Memory B cell (primary cell): ENCODE results near the gene HPD.
A peak's percentile ranks its signal among the peaks of the same experiment; 100 is the strongest.

Source experiments
- ATAC-seq: fragments of 150-1000 bp; cut with Tn5 transposase; 2 replicates; pipeline ENCODE4 v1.10.0; 2021; ENCODE audit warnings: low read depth, mild to moderate bottlenecking, moderate library complexity
- DNase-seq, 2 donors: peaks; one replicate each; pipeline ENCODE4 v3.0.0; 2022; ENCODE audit warnings: low spot score in 2 of 2
- H3K27ac Mint-ChIP-seq: one replicate; pipeline ENCODE4 v1.8.0; 2022; ENCODE audit warnings: mild to moderate bottlenecking, moderate library complexity, mixed read lengths
- H3K27me3 Mint-ChIP-seq: one replicate; pipeline ENCODE4 v1.8.0; 2022; ENCODE audit warnings: mixed read lengths
- H3K36me3 Mint-ChIP-seq: one replicate; pipeline ENCODE4 v1.8.0; 2022; ENCODE audit warnings: mild to moderate bottlenecking, mixed read lengths
- H3K4me1 Mint-ChIP-seq: one replicate; pipeline ENCODE4 v1.8.0; 2022; ENCODE audit warnings: mixed read lengths
- H3K4me3 Mint-ChIP-seq: one replicate; pipeline ENCODE4 v1.8.0; 2022; ENCODE audit warnings: mild to moderate bottlenecking, moderate library complexity, mixed read lengths
- H3K9me3 Mint-ChIP-seq: one replicate; pipeline ENCODE4 v1.8.0; 2022; ENCODE audit warnings: mixed read lengths

The HPD gene

GRCh38 chr12:121828826-121829225, 29.8 kb downstream of the HPD start:
- Mint-ChIP-seq H3K27ac (no peak overlapping the region), H3K9me3 (no peaks in the 10 kb centered on the region), H3K36me3 (peaks cover 37% of the 10 kb centered on the region), H3K4me3 (no peak overlapping the region), H3K4me1 (peaks cover 5% of the 10 kb centered on the region), H3K27me3 (no peaks in the 10 kb centered on the region)
- ATAC-seq (no peak), DNase-seq (no peak)

- H3K4me3 Mint-ChIP-seq = no peak overlapping the region
These were observed 30.4 kb downstream of the HPD start for GRCh38 chr12:121828306-121828705.

GRCh38 chr12:121827351-121828099, 31.1 kb downstream of the HPD start:
- peaks cover 5% of the 10 kb centered on the region for H3K4me1 Mint-ChIP-seq
- H3K27me3 Mint-ChIP-seq = no peaks in the 10 kb centered on the region
- no peaks in the 10 kb centered on the region for H3K9me3 Mint-ChIP-seq
- H3K4me3 Mint-ChIP-seq = no peak overlapping the region
- ATAC-seq (no peak), DNase-seq (no peak)
- H3K36me3 Mint-ChIP-seq = peaks cover 40% of the 10 kb centered on the region
- no peak overlapping the region for H3K27ac Mint-ChIP-seq

More at GRCh38 chr12:121828306-121828705, 30.4 kb downstream of the HPD start:
- H3K4me1 Mint-ChIP-seq = peaks cover 5% of the 10 kb centered on the region
- ATAC-seq (no peak), DNase-seq (no peak)
- H3K27ac Mint-ChIP-seq = no peak overlapping the region
- no peaks in the 10 kb centered on the region for H3K9me3 Mint-ChIP-seq
- H3K27me3 Mint-ChIP-seq = no peaks in the 10 kb centered on the region
- H3K36me3 Mint-ChIP-seq = peaks cover 41% of the 10 kb centered on the region

GRCh38 chr12:121826318-121827150, 32.1 kb downstream of the HPD start:
- peaks cover 34% of the 10 kb centered on the region for H3K36me3 Mint-ChIP-seq
- H3K27me3 Mint-ChIP-seq = no peaks in the 10 kb centered on the region
- peak overlapping the region; percentile 25 for H3K27ac Mint-ChIP-seq
- H3K4me1 Mint-ChIP-seq = peaks cover 5% of the 10 kb centered on the region
- ATAC-seq (no peak), DNase-seq (no peak)
- no peak overlapping the region for H3K4me3 Mint-ChIP-seq
- no peaks in the 10 kb centered on the region for H3K9me3 Mint-ChIP-seq

- no peak overlapping the region for H3K4me3 Mint-ChIP-seq
- H3K27ac Mint-ChIP-seq = peak overlapping the region; percentile 50
- ATAC-seq (no peak), DNase-seq (no peak)
- H3K27me3 Mint-ChIP-seq = no peaks in the 10 kb centered on the region
- H3K9me3 Mint-ChIP-seq = no peaks in the 10 kb centered on the region
- H3K36me3 Mint-ChIP-seq = peaks cover 27% of the 10 kb centered on the region
- H3K4me1 Mint-ChIP-seq = peaks cover 5% of the 10 kb centered on the region
These were observed 33.6 kb downstream of the HPD start for GRCh38 chr12:121825041-121825523.

- ATAC-seq (no peak), DNase-seq (no peak)
- H3K4me3 Mint-ChIP-seq = no peak overlapping the region
- peaks cover 4% of the 10 kb centered on the region for H3K4me1 Mint-ChIP-seq
- no peak overlapping the region for H3K27ac Mint-ChIP-seq
- peaks cover 27% of the 10 kb centered on the region for H3K36me3 Mint-ChIP-seq
- H3K9me3 Mint-ChIP-seq = no peaks in the 10 kb centered on the region
- H3K27me3 Mint-ChIP-seq = no peaks in the 10 kb centered on the region
These were observed 34.9 kb downstream of the HPD start for GRCh38 chr12:121823727-121824115.

GRCh38 chr12:121823101-121823726, 35.4 kb downstream of the HPD start:
- Mint-ChIP-seq H3K27ac (no peak overlapping the region), H3K4me1 (no peaks in the 10 kb centered on the region), H3K36me3 (peaks cover 23% of the 10 kb centered on the region), H3K27me3 (no peaks in the 10 kb centered on the region), H3K4me3 (no peak overlapping the region), H3K9me3 (no peaks in the 10 kb centered on the region)
- no peak for ATAC-seq
- no peak for DNase-seq

GRCh38 chr12:121822393-121823100, 36.1 kb downstream of the HPD start:
- no peaks in the 10 kb centered on the region for H3K4me1 Mint-ChIP-seq
- peaks cover 25% of the 10 kb centered on the region for H3K36me3 Mint-ChIP-seq
- H3K4me3 Mint-ChIP-seq = no peak overlapping the region
- H3K27me3 Mint-ChIP-seq = no peaks in the 10 kb centered on the region
- ATAC-seq = no peak
- DNase-seq = no peak
- no peak overlapping the region for H3K27ac Mint-ChIP-seq
- H3K9me3 Mint-ChIP-seq = no peaks in the 10 kb centered on the region

- Mint-ChIP-seq H3K36me3 (peaks cover 24% of the 10 kb centered on the region), H3K27me3 (no peaks in the 10 kb centered on the region), H3K4me3 (no peak overlapping the region), H3K9me3 (no peaks in the 10 kb centered on the region), H3K4me1 (peaks cover 5% of the 10 kb centered on the region), H3K27ac (no peak overlapping the region)
- DNase-seq (no peak), ATAC-seq (no peak)
These were observed 38.6 kb downstream of the HPD start for GRCh38 chr12:121820056-121820455.

GRCh38 chr12:121819212-121819949, 39.3 kb downstream of the HPD start:
- no peak for DNase-seq
- Mint-ChIP-seq H3K9me3 (no peaks in the 10 kb centered on the region), H3K36me3 (peaks cover 25% of the 10 kb centered on the region), H3K4me3 (no peak overlapping the region), H3K27me3 (no peaks in the 10 kb centered on the region), H3K4me1 (peaks cover 7% of the 10 kb centered on the region), H3K27ac (no peak overlapping the region)
- ATAC-seq = no peak

GRCh38 chr12:121817648-121818043, 41.0 kb downstream of the HPD start:
- Mint-ChIP-seq H3K27me3 (no peaks in the 10 kb centered on the region), H3K36me3 (peaks cover 27% of the 10 kb centered on the region), H3K9me3 (no peaks in the 10 kb centered on the region), H3K4me3 (no peak overlapping the region), H3K4me1 (peaks cover 18% of the 10 kb centered on the region), H3K27ac (no peak overlapping the region)
- ATAC-seq (no peak), DNase-seq (no peak)

GRCh38 chr12:121816925-121817647, 41.6 kb downstream of the HPD start:
- Mint-ChIP-seq H3K27me3 (no peaks in the 10 kb centered on the region), H3K36me3 (peaks cover 27% of the 10 kb centered on the region), H3K27ac (peak overlapping the region; percentile 43), H3K9me3 (no peaks in the 10 kb centered on the region), H3K4me3 (no peak overlapping the region), H3K4me1 (peaks cover 23% of the 10 kb centered on the region)
- DNase-seq (no peak), ATAC-seq (no peak)

GRCh38 chr12:121815263-121815662, 43.4 kb downstream of the HPD start:
- ATAC-seq (no peak), DNase-seq (no peak)
- H3K36me3 Mint-ChIP-seq = peaks cover 27% of the 10 kb centered on the region
- peaks cover 33% of the 10 kb centered on the region for H3K4me1 Mint-ChIP-seq
- H3K4me3 Mint-ChIP-seq = no peak overlapping the region
- no peaks in the 10 kb centered on the region for H3K27me3 Mint-ChIP-seq
- H3K9me3 Mint-ChIP-seq = no peaks in the 10 kb centered on the region
- no peak overlapping the region for H3K27ac Mint-ChIP-seq
